GM19463 (cell line): ENCODE results near the gene CNNM4.

Source experiments
- ATAC-seq: cut with Tn5 transposase; IDR thresholded peaks from one replicate; pipeline ENCODE4 v1.9.1; 2021; ENCODE audit warnings: mild to moderate bottlenecking, moderate library complexity; ENCODE audit not compliant: unreplicated experiment

CNNM4 gene

DNA sequence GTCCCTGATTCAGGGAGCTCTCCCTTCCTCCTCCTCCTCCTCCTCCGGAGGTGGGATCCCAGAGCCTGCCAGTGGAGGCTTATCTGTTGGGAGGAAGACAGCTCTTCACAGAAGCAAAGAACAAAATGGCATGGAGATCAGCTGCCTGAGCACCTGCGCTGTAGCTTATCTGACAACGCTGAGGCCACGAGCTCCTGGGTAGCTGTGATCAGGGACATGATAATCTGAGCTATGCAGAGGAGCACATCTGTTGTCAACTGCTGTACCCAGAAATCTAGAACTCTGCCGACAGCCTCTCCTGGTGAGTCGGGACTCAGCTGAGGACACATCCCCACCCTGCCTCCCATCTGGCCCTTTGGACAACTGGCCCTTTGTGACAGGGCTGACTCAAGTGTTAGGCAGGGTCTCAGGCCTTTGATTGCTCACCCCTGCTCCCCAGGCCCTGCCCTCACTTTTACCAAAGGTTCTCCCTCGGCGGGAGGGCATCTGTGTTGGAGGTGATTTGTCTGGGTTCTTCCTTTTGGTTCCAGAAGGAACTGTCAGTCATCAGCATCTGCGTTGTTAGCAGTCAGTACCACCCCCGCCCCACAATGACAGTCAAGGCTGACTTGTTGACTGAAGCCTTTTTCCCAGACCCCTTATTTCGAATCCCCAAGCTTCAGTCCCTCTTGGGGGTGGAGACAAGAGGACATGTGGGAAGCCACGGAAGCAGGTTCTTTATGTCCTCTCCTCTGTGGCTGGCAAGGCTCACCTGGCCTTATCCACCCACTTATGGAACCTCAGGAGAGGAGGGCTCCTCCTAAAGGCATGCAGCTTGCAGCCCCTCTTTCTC lies 49.5 kb downstream of the CNNM4 start:
- no peak for ATAC-seq

DNA sequence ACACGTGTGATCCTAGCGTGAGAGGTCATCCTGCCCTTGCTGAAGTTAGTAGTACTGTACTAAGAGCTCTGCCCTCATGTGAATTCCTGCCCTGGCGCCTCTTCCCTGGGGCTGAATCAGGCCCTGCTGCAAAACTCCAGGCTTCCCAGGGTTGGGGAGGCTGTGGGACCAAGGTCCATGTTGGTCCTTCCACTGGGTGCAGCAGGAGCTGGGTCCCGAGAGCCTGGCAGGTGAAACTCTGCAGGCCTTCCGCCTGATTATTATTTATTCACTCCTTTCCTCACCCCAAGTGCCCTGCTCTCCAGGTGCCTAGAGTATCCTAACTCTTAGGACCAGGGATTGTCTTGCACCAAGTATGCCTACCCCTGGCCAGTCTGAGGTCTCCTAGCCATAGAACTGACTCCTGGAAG lies 50.1 kb downstream of the CNNM4 start:
- no peak for ATAC-seq

DNA sequence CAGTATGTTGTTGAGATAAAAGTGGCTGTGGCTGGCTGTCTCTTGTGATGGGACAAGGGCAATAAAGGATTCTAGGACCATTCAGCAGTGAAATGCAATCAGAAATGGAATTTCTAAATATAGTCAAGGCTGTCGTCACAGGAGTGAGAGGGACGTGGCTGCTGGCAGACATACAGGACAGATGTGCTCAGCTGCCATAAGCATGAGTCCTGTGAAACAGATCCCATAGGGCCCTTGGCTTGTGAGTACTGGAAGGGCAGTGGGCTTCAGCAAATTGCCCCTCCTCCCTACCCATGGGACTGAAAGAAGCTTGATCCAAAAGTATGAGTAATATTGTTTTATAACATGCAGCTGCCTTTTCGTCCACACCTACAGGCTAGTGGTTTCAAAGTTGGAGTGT lies 51.2 kb downstream of the CNNM4 start:
- ATAC-seq: no peak

DNA sequence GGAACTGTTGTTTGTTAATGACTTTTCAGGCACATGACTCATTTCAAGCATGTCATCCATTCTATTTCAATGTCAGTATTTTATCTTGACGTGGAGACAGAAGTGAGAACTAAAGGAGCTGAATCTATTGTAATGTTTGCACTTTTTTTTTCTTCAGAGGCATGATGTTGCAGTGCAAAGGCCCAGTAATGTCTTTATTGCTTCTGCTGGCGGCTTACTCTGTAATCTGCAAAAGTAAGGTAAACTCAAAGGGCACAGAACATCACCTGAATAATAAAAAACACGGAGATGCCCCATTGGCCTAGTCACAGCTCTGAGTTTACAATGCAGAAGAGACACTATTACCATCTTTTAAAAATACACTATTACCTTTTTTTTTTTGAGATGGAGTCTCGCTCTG lies 53.0 kb downstream of the CNNM4 start:
- ATAC-seq: no peak

DNA sequence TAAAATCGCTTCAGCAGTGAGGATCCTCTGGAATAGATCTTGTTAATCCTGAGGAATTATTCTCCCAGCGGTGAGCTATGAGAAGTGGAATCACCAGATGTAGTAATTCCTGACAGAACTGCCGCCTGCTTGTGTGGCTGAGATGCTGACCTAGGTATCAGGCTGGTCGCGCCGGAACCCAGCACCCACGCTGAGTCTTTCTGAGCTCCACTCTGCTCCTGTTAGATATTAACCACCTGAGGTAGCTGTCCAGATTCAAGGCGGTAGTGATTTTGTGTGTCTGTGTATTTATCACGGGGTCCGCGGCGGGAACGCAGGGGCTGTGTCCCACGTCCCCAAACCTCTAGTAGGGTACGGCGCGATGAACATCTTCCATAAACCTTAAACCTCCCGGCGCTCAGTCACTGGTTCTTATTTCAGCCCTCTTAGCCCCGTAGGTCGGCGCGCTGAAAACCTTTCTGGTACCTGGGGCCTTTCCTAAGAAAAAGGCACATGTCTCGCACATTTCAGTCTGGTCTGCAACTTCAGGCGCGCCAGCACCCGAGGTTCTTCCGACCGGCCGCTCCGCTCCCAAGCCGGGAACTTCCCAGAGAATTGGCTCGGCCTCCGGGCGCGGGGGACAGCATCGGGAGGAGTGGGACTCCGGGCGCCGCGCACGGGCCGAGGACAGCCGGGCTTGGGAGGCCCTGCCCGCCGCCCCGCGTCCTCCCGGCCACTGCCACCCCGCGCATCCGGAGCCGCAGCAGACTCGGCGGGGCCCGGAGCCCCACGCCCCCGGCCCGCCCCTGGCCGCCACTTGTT lies 54.8 kb downstream of the CNNM4 start:
- ATAC-seq: no peak

DNA sequence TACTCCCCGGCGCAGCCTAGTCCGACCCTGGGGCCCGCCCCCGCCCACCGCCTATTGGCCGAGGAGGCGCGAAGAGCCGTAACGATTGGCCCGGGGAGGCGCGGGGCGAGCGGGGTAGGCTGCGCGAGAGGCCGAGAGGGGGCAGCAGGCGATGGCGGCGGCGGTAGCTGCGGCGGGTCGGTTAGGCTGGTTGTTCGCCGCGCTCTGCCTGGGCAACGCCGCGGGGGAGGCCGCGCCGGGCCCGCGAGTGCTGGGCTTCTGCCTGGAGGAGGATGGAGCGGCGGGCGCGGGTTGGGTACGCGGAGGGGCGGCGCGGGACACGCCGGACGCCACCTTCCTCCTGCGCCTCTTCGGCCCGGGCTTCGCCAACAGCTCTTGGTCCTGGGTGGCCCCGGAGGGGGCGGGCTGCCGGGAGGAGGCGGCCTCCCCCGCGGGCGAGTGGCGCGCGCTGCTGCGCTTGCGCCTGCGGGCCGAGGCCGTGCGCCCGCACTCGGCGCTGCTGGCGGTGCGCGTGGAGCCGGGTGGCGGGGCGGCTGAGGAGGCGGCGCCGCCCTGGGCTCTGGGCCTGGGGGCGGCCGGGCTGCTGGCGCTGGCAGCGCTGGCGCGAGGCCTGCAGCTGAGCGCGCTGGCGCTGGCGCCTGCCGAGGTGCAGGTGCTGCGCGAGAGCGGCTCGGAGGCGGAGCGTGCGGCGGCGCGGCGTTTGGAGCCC lies 55.6 kb downstream of the CNNM4 start, which contains the start of gene CNNM3:
Gene CNNM3 (plus strand): TSS at position 142 of the 709 bp plus-strand sequence. CDS start 10 bp downstream, at position 152.
- peak; percentile 88 for ATAC-seq

DNA sequence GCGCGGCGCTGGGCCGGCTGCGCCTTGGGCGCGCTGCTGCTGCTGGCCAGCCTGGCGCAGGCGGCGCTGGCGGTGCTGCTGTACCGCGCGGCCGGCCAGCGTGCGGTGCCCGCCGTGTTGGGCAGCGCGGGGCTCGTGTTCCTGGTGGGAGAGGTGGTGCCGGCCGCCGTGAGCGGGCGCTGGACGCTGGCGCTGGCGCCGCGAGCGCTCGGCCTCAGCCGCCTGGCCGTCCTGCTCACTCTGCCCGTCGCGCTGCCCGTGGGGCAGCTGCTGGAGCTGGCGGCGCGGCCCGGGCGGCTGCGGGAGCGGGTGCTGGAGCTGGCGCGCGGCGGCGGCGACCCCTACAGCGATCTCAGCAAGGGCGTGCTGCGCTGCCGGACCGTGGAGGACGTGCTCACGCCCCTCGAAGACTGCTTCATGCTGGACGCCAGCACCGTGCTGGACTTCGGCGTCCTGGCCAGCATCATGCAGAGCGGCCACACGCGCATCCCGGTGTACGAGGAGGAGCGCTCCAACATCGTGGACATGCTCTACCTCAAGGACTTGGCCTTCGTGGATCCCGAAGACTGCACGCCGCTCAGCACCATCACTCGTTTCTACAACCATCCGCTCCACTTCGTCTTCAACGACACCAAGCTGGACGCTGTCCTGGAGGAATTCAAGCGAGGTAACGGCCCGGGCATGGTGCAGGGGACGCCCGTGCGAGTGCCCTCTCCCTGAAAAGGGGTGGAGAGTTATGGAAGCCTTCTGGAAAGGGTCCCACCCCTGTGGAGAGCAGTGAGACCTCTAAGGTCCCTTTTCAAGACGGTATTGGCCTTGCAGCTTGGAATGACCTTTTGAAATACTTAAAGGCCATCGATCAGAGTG lies 56.4 kb downstream of the CNNM4 start:
- no peak for ATAC-seq

DNA sequence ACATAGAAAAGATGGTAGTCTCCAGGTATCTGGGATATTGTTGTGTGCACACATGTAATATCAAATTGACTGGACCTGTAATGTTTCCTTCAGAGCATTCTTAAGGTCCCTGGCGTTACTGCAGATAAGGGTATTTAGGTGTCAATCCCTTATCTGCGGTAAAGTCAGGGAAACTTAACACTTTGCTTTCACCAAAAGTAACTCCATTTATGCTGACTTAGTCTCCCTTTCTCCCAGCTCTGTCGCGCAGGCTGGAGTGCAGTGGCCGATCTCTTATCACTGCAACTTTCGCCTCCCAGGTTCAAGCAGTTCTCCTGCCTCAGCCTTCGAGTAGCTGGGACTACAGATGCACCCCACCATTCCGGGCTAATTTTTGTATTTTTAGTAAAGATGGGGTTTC lies 57.2 kb downstream of the CNNM4 start:
- ATAC-seq: no peak

DNA sequence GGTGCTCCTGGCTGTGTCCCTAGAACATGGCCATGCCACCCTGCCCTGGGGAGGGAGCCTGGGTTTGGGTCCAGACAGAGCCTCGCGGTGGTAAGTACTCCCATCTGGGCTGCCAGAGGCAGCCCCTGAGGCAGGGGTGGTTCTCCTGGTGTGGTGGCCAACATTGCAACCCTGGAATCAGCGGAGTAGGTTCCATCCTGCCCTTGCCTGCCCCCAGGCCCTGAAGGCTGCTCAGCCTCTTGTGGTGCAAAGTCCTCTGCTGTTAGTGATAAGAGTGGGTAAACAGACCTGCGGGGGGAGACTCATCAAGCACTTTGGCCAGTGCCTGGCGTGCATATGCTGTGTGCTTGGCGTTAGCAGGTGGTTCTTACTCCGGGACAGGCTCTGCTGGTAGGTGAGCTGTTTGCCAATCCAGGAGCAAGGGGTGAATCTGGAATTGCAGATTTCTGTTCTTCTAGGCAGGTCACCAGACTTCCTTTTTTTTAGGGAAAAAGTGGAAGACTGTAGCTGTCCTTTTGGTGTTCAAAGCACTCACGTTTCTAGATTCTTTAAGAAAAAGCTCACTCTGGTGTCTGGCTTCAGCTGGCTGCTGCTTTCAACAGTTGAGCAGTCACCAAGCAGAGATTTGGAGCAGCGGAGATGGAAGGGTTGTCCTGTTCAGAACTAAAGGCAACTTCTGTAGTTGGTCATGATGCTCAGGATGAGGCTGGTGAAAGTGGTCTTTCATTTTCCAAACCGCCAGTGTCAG lies 58.6 kb downstream of the CNNM4 start:
- no peak for ATAC-seq

DNA sequence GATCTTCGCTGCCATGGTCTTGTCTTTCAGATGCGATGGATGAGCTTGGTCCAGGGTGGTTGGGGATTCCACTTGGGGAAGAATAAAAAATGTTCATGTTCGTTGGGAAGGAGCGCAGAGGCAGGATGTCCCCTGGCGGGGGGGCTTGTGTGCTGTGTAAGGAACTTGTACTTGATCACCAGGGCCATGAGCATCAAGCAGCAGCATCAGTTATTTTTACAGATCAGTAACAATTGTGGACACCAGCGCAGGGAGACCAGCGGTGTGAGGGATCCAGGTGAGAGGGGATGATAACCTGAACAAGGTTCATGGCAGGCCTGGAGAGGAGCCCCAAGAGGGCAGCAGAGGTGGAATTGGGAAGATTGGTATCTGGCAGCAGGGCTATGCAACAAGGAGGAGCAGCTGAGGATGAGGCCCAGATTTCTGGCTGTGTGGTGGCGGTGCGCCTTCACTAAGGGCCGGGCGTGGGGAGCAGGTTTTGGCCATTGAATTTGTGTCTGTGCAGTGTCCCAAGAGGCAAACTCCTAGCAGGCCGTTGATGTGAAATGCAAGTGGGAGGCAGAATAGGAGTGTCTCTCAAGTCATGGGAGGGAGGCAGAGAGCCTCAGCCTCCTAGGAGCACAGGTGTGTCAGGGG lies 59.3 kb downstream of the CNNM4 start:
- ATAC-seq: no peak

DNA sequence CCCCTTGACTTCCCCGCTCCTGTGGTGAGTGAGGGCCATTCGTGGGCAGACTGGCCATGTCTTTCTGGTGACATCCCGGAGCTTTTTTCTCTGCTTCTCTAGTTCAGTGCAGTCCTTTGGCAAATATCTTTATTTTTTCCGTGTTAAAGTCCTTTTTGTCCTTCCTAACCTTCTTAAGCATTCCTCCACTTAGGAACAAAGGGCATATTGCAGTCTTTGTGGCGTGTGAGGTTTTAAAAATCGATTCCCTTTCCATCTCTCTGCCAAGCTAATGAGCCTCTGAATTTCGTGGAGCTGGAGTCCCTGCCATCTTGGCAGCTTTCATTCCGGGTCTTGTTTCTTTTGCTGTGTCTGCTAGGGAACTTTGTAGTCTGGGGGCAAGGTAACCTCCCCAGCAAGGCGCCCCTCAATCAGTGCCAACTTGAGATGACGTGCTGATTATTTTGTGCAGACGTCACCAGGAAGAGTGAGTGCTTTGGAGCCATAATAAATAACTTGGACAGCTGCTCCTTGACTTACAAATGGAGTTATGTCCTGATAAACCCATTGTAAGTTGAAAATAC lies 60.5 kb downstream of the CNNM4 start:
- ATAC-seq: no peak

DNA sequence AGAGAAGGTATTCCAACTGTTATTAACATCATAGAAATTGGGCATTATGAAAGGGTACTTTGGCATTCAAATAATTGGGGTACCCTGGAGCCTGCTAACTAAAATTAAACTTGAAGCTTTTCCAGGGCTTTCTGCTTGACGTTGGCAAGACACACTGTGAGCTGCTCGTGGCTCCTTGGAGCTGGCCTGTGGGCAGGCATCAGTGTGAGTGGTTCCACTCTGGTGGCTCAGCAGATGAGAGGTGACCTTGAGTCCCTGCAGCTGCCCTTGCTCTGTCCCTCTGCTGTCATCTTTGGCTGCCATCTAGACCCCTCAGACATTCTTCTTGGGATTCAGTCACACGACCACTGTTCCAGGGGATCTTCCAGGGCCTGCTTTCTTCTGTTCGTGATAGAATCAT lies 62.1 kb downstream of the CNNM4 start:
- no peak for ATAC-seq

DNA sequence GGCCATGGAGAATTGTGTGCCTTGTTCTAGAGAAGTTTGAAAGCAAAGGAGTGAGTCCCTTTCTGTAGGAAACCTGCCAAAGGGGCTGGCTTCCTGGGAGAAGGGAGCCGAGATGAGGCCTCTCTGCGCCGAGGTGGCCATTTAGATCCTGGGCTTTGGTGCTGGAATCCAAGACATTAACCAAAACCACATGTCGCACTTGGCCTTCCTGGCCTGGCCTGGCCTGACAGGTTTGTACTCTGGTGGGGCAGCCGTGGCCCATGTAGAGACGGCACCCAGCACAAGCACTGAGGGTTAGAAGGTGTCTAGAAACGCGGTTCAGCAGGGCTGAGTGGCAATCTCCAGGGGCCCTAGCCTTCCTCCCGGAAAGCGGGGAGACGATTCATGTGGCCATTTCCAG lies 62.5 kb downstream of the CNNM4 start:
- no peak for ATAC-seq

DNA sequence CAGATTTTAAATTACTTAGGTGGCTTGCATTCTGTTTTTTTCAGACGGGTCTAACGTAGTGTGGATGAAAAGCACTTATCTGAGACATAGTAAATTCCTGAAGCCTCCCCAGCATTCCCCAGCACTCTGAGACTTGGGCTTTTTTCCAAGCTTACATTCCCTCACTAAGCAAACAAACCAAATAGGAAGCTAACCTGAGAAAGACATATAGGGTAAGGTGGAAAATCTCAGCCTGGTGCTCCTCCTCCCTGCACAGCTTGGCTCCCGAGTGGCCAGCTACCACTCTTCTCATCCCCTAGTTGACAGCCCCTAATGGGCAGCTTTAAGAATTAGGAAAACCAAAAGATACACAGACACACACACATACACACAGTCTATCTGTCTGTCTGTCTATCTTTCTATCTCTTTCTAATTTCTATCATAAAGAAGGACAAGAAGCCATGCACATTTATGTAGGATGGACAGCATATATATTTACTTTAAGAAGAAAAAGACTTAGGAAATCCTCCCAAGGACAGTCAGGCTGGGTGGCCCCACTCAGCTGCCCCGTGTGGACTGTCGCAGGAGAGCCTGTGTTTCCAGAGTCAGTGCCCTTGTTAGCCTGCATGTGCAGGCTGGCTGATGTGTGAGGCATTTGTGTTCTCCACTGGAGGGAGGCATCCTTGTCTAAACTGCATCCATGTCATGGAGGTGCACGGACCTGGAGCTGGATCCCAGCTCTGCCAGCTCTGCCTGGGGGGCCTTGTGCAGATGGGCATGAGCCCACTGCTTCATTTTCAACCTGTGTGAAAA lies 63.6 kb downstream of the CNNM4 start:
- no peak for ATAC-seq

DNA sequence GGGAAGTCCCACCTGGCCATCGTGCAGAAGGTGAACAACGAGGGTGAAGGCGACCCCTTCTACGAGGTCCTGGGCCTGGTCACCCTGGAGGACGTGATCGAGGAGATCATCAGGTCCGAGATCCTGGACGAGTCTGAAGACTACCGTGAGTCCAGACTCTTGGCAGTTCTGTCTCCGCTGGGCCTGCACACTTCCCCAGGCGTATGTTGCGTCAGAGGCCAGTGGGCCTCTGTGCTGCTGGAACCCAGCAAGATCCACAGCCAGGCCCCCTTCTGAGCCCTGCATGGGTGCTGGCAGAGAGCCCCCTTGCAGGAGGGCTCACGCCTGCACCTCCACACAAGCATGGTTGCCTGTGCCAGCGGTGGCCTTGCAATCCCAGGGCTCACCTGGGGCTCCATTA lies 64.4 kb downstream of the CNNM4 start:
- no peak for ATAC-seq

DNA sequence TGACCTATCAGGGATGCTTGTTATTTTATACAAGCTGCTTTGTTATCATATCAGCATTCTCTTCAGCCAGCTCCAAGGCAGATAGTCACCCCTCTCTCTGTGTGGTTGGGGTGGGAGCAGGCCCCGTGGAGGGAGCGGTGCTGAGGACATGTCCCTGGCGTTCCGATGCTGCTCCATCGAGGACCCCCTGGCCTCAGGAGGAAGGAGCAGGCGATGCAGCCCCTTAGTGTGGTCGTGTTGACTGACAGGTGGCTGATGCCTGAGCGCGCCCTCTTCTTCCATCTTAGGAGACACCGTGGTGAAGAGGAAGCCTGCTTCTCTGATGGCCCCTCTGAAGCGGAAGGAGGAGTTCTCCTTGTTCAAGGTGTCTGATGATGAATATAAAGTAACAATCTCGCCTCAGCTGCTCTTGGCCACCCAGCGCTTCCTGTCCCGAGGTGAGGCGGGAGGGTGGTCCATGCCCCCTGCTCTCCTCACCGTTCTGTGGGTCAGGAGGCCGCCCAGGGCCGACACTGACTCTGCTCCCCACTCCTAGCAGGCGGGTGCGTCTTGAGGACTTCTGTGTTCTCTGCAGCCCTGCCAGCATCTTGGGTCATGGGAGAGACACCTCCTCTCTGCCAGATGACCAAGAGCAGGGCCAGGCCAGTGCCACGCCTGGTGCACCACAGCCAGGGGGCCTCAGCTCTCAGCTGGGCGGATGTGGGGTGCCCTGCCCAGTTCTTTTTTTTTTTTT lies 66.0 kb downstream of the CNNM4 start:
- ATAC-seq: no peak

DNA sequence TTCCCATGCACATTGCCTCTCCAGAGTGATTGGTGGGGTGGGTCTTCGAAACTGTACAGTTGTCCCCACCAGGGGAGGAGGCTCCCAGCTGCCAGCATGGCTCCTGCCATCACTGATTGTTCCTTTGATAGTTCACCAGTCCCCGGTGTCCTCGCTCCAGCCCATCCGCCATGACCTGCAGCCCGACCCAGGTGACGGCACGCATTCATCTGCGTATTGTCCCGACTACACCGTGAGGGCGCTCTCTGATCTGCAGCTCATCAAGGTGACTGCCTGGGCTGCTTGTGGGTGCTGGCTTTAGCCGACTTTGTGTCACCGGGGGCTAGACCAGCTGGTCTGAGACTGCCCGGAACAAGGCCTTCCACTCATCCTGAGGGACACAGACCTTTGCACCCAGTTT lies 67.7 kb downstream of the CNNM4 start:
- ATAC-seq: no peak

DNA sequence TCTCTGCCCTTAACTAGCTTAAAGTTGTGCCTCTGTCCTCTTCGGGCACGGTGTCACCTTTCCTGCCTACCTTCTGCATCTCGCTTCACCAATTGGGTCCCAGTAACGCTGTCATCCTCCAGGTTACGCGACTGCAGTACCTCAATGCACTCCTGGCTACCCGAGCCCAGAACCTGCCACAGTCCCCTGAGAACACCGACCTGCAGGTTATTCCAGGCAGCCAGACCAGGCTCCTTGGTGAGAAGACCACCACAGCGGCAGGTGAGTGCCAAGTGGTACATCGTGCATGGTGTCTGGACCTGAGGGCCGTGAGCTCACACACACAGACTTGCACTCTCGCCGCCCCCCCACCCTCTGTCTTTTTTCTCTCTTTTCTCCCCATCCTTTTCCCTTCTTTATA lies 68.2 kb downstream of the CNNM4 start:
- ATAC-seq: no peak
